ENCODE data around the gene NLGN2. TPM values are rescaled to one million over a fixed set of nuclear protein-coding genes. Genes with fewer than 3 reads are reported as not detected.
A peak's percentile ranks its signal among the peaks of the same experiment; 100 is the strongest.

The NLGN2 gene
- total and polyA plus RNA-seq, 2 experiments from 2014 or later = 5.2 to 26.3 TPM

- H3K9me3 ChIP-seq (ENCODE audit: low read depth) = no peaks in the 10 kb centered on the region
- H3K27me3 ChIP-seq = no peaks in the 10 kb centered on the region
- H3K36me3 ChIP-seq = no peaks in the 10 kb centered on the region
- no peak for TF ChIP-seq CTCF (IDR thresholded peaks at IDR 0.05; ENCODE audit: low read depth, low read length)
- DNase-seq (ENCODE audit: low read depth in 1 of 2, low spot score in 1 of 2) = peak in 1 of 2 donors; percentile 85
- H3K4me3 ChIP-seq = peak overlapping the region; percentile 28
- H3K4me1 ChIP-seq (ENCODE audit: low read depth) = peaks cover 13% of the 10 kb centered on the region
- H3K27ac ChIP-seq = peak overlapping the region; percentile 47
Measured at GRCh38 chr17:7445619-7445968, 37.9 kb downstream of the NLGN2 start.

GRCh38 chr17:7448461-7448860 is 40.8 kb downstream of the NLGN2 start:
- no peak for TF ChIP-seq CTCF (IDR thresholded peaks at IDR 0.05; ENCODE audit: low read depth, low read length)
- H3K27me3 ChIP-seq = no peaks in the 10 kb centered on the region

GRCh38 chr17:7459961-7460545 is 52.4 kb downstream of the NLGN2 start:
- no peaks in the 10 kb centered on the region for H3K9me3 ChIP-seq (ENCODE audit: low read depth)
- DNase-seq (ENCODE audit: low read depth in 1 of 2, low spot score in 1 of 2) = no peak
- no peak for TF ChIP-seq CTCF (IDR thresholded peaks at IDR 0.05; ENCODE audit: low read depth, low read length)
- no peak overlapping the region for H3K4me3 ChIP-seq
- H3K27ac ChIP-seq = no peak overlapping the region
- H3K4me1 ChIP-seq (ENCODE audit: low read depth) = no peaks in the 10 kb centered on the region
- H3K27me3 ChIP-seq = no peaks in the 10 kb centered on the region
- no peaks in the 10 kb centered on the region for H3K36me3 ChIP-seq

More at GRCh38 chr17:7448461-7448860, 40.8 kb downstream of the NLGN2 start:
- peaks cover 6% of the 10 kb centered on the region for H3K4me1 ChIP-seq (ENCODE audit: low read depth)
- no peak overlapping the region for H3K4me3 ChIP-seq
- H3K9me3 ChIP-seq (ENCODE audit: low read depth) = no peaks in the 10 kb centered on the region
- H3K27ac ChIP-seq = no peak overlapping the region
- no peak for DNase-seq (ENCODE audit: low read depth in 1 of 2, low spot score in 1 of 2)
- H3K36me3 ChIP-seq = no peaks in the 10 kb centered on the region

- H3K36me3 ChIP-seq = peaks cover 3% of the 10 kb centered on the region
- H3K27ac ChIP-seq = no peak overlapping the region
- DNase-seq (ENCODE audit: low read depth in 1 of 2, low spot score in 1 of 2) = no peak
- no peaks in the 10 kb centered on the region for H3K27me3 ChIP-seq
- H3K9me3 ChIP-seq (ENCODE audit: low read depth) = no peaks in the 10 kb centered on the region
- no peaks in the 10 kb centered on the region for H3K4me1 ChIP-seq (ENCODE audit: low read depth)
- TF ChIP-seq CTCF (IDR thresholded peaks at IDR 0.05; ENCODE audit: low read depth, low read length) = no peak
- H3K4me3 ChIP-seq = no peak overlapping the region
Measured at GRCh38 chr17:7460850-7461660, 53.4 kb downstream of the NLGN2 start.

GRCh38 chr17:7462474-7463371 is 55.1 kb downstream of the NLGN2 start:
- Histone ChIP-seq H3K4me1 (ENCODE audit: low read depth) (no peaks in the 10 kb centered on the region), H3K27me3 (no peaks in the 10 kb centered on the region), H3K27ac (peak overlapping the region; percentile 54), H3K4me3 (no peak overlapping the region), H3K36me3 (peaks cover 3% of the 10 kb centered on the region), H3K9me3 (ENCODE audit: low read depth) (no peaks in the 10 kb centered on the region)
- DNase-seq (ENCODE audit: low read depth in 1 of 2, low spot score in 1 of 2) = no peak
- no peak for TF ChIP-seq CTCF (IDR thresholded peaks at IDR 0.05; ENCODE audit: low read depth, low read length)

Measured in cardiac muscle cell (in vitro differentiated cells and primary cell).